H7 (cell line): ENCODE measurements around the gene GUF1. TPM values are rescaled to one million over a fixed set of nuclear protein-coding genes. Genes with fewer than 3 reads are reported as not detected.

Experiments used
- DNase-seq: peaks from one replicate; pipeline ENCODE4 v3.0.0; 2012
- H3K27me3 ChIP-seq: 2 replicates; pipeline ENCODE4 v1.6.0; 2011; ENCODE audit warnings: mild to moderate bottlenecking, low read length; ENCODE audit not compliant: control insufficient read depth, insufficient read depth
- H3K36me3 ChIP-seq: replicated peaks from 2 replicates; pipeline ENCODE4 v1.5.1; 2011; ENCODE audit warnings: low read length; ENCODE audit not compliant: control insufficient read depth, insufficient read depth
- H3K4me3 ChIP-seq: 2 replicates; pipeline ENCODE4 v1.5.1; 2011; ENCODE audit warnings: low read depth, mild to moderate bottlenecking, control low read depth, low read length, moderate library complexity; ENCODE audit not compliant: insufficient read depth
- total RNA-seq: library from RNA; depleted of rRNA; stranded (reverse); fragments of >200 nt; shearing (Covaris generic); gene quantifications from 2 replicates; pipeline ENCODE4 v1.2.3, GENCODE V29; 2014; rRNA removed

GUF1 gene, protein sequence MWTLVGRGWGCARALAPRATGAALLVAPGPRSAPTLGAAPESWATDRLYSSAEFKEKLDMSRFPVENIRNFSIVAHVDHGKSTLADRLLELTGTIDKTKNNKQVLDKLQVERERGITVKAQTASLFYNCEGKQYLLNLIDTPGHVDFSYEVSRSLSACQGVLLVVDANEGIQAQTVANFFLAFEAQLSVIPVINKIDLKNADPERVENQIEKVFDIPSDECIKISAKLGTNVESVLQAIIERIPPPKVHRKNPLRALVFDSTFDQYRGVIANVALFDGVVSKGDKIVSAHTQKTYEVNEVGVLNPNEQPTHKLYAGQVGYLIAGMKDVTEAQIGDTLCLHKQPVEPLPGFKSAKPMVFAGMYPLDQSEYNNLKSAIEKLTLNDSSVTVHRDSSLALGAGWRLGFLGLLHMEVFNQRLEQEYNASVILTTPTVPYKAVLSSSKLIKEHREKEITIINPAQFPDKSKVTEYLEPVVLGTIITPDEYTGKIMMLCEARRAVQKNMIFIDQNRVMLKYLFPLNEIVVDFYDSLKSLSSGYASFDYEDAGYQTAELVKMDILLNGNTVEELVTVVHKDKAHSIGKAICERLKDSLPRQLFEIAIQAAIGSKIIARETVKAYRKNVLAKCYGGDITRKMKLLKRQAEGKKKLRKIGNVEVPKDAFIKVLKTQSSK
- 21.9 and 30.4 TPM in 2 replicates for total RNA-seq

DNA sequence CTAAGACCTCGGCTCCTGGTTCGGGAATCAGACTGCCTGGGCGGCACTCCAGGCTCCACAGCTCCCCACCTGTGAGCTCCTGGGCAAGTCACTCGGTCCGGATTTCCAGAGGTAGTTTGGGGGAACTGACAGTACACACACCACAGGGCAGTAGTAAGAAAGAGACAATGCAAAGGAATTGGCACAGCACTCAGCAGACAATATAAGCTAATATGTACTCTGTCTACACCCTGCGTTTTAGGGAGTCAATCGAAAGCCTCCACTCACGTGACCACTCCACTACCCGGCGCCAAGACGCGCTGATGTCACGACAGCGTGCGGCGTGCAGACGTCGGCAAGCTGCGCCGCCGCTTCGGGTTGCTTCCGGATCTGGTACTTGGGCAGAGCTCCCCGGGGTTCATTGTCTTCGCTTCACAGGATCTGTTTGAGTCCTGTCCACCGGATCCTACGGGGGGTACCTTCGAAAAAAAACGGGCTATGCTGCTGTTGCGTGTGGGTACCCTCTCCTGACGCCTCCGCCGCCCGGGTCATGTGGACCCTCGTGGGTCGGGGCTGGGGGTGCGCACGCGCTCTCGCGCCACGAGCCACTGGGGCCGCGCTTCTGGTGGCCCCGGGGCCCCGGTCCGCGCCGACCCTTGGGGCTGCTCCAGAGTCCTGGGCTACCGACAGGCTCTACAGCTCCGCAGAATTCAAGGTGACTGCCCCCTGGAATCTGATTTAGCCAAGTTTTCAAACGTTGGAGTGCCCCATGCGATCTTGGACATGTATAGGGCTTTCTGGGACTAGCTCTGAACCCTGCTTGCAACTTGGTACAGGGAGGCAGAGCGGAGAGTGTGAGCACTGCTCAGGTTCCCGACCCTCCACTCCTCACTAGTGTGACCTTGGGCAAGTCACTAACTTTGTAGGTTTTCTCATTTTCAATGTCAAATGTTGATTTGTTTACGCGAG, at the start of gene GUF1:
TSS of gene GUF1 (plus strand) at position 327 of the 948 bp plus-strand sequence. CDS start at position 530, 203 bp downstream.
- no peaks in the 10 kb centered on the region for H3K27me3 ChIP-seq
- 0 out of 2 replicates have a peak, but pooled peaks cover 1% of the 10 kb centered on the region for H3K36me3 ChIP-seq
- peak within 1 kb of the TSS; percentile 78 for H3K4me3 ChIP-seq
- DNase-seq: peak; percentile 79

DNA sequence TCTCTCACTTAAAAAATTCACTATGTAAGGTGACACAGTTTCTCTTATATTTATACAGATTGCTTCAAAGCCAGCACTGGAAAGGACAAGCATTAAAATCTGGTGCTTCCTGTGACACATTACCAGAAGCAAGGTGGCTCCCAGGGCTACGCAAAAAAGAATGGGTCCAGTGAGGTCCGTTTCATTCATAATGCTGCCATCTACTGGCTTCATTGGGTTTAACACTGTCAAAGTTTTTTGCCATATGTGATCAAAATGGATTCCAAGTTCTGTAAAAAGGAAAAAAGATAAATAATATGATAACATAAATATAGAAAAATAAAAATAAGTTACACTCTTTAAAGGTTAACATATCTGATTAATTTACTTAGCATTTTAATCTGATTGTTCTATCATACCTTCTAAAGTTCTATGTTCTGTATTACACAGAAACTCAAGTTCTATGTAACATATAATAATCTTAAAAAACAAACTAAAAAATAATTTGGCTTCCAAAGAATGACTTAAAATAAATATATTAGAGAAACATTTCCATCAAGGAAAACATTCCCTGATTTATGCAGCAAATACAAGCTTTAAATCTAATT, 48.8 kb upstream of the GUF1 start:
- Histone ChIP-seq H3K27me3 (no peaks in the 10 kb centered on the region), H3K4me3 (no peak overlapping the region), H3K36me3 (no peaks in the 10 kb centered on the region)
- peak; percentile 30 for DNase-seq

DNA sequence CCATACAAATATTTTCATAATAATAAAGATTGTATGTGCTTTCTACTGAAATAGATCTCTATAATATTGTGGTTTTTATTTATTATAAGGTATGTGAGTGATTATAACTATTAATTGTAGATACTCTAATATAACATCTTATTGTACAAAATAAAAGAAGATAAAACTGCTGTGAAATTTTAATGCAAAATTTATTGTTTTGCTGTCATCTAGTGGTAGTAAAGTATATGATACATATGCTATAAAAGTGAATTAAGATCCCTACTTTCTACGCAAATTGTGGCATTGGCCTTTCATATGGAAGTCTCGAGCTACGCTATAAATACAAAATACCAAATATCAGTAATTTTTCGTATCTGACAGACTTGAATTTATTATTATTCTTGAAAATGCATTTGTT, 46.1 kb upstream of the GUF1 start:
- no peak for DNase-seq
- no peak overlapping the region for H3K4me3 ChIP-seq
- no peaks in the 10 kb centered on the region for H3K36me3 ChIP-seq
- H3K27me3 ChIP-seq: no peaks in the 10 kb centered on the region

DNA sequence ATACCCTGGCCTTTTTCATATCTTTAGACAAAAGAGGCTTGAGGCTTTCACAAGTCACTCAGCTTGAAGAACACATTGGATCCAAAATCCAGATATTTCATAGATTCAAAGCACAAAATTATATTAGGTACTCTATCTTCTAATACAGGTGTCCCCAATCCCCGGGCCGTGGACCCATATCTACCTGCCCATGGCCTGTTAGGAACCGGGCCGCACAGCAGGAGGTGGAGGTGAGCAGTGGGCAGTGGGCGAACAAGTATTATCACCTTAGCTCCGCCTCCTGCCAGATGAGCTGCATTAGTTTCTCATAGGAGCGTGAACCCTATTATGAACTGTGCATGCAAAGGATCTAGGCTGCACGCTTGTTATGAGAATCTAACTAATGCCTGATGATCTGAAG, 45.5 kb upstream of the GUF1 start:
- H3K36me3 ChIP-seq: no peaks in the 10 kb centered on the region
- H3K27me3 ChIP-seq: no peaks in the 10 kb centered on the region
- no peak overlapping the region for H3K4me3 ChIP-seq
- no peak for DNase-seq

DNA sequence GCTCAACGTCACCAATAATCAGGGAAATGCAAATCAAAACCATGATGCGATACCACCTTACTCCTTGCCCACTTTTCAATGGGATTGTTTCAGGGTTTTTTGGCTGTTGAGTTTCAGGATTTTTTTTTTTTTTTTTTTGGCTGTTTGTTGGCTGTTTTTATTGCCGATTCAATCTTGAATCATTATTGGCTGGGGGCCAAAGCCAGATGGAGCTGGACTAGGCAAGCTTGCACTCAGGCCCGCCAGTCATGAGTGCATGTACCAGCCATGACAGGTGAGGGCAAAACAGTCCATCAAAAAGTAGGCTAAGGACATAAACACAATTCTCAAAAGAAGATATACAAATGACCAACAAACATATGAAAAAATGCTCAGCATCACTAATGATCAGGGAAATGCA, 40.1 kb upstream of the GUF1 start:
- no peak for DNase-seq
- H3K4me3 ChIP-seq: no peak overlapping the region

DNA sequence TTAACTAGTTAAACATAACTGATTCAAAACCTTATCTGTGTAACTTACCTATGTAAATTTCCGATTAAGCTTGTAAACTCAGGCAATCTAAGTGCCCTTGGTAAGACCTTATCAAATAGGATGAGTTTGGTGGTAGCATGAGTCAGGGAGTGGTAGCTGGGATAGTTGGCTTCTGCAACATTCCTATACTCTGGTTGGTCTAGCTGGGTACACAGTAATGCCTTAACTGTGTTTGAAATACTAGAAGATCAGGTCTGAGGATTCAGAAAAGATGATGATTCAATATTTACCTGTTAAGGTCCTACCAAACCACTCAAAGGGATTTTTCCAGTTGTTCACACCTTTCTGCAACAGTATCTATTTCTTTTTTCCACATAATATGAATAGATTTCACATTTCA, 32.1 kb upstream of the GUF1 start:
- Histone ChIP-seq H3K27me3 (no peaks in the 10 kb centered on the region), H3K36me3 (no peaks in the 10 kb centered on the region), H3K4me3 (no peak overlapping the region)
- no peak for DNase-seq

More for the DNA sequence above, 40.1 kb upstream of the GUF1 start:
- H3K27me3 ChIP-seq: no peaks in the 10 kb centered on the region
- H3K36me3 ChIP-seq: no peaks in the 10 kb centered on the region

DNA sequence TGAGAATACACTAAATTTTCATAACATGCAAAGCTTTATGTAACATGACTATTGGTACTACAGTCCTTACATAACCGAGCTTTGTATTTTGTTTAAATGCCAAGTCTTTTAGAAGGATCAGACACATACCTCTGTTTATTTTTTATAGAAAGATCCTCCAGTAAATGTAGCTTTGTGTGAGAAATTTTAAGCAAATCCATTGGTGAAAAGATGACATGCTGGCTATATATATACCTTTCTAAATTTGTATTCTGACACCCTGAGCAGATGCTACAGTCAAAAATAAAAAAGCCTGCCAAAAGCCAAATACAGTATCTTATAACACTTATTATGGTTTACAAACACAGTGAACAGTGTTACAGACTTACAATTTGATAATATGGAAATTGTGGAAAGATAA, 26.8 kb upstream of the GUF1 start, which contains the start of gene YIPF7:
TSS of gene YIPF7 (minus strand) at position 201 of the 400 bp plus-strand sequence. CDS start 1,525 bp downstream, outside the sequence.
- no peak within 1 kb of the TSS for H3K4me3 ChIP-seq
- H3K27me3 ChIP-seq: no peaks in the 10 kb centered on the region
- H3K36me3 ChIP-seq: no peaks in the 10 kb centered on the region
- no peak for DNase-seq

DNA sequence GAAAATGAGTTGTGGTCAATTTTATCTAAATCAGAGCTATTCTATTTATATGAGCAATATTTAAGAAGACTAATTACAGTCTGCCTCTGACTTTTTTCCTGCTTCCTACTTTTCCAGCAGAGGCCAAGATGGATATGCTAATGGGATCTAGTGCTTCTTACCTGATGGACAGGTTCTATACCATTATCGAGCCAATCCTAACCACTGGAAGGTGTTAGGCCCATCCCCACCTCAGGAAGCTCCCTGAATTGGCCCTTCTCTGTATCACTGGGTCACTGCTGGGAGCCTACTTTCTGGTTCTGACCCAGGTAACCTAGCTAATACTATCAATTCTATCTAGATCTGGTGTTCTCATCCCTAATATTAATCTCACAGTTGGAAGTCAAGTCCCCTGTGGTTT, 26.2 kb upstream of the GUF1 start:
- DNase-seq: peak; percentile 5
- H3K36me3 ChIP-seq: no peaks in the 10 kb centered on the region
- no peaks in the 10 kb centered on the region for H3K27me3 ChIP-seq
- no peak overlapping the region for H3K4me3 ChIP-seq

DNA sequence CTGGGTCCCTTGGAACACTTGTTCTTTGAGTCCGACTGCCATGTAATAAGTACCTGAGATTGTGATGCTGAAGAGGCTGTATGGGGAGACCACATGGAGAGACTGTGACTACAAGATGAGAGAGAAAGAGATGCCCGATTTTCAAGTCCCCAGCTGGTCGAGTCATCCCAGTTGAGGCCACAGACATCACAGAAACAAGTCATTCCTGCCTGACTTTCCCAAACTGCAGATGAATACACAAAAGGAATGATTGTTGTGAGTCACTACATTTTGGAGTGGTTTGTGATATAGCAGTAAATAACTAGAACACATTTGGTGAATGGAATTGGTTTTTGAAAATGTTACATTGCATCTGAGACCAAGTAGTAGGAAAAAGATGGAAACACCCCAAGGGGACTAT, 17.8 kb upstream of the GUF1 start:
- no peak for DNase-seq
- H3K27me3 ChIP-seq: no peaks in the 10 kb centered on the region
- no peaks in the 10 kb centered on the region for H3K36me3 ChIP-seq
- no peak overlapping the region for H3K4me3 ChIP-seq

DNA sequence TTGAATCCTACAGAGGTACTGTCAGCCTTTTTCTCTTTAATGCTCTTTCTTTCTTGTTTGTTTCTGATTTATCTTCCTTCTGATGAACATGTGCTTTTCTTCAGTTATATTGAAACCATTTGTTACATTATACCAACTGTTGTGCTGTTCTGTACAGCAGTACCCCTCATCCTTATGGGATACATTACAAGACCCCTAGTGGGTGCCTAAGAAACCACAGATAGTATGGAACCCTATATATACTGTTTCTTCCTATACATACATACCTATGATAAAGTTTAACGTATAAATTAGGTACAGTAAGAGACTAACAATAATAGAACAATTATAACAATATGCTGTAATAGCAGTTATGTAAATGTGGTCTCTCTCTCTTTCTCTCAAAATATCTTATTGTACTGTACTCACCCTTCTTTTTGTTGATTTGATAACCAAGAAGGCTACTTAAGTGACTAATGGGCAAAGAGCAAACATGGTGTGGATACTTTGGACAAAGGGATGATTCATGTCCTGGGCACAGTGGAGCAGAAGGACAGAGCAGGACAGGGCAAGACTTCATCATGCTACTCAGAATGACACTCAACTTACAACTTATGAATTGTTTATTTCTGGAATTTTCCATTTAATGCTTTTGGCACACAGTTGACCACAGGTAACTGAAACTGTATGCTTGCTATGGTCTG, 16.1 kb upstream of the GUF1 start:
- no peaks in the 10 kb centered on the region for H3K27me3 ChIP-seq
- H3K4me3 ChIP-seq: no peak overlapping the region
- DNase-seq: no peak
- no peaks in the 10 kb centered on the region for H3K36me3 ChIP-seq

DNA sequence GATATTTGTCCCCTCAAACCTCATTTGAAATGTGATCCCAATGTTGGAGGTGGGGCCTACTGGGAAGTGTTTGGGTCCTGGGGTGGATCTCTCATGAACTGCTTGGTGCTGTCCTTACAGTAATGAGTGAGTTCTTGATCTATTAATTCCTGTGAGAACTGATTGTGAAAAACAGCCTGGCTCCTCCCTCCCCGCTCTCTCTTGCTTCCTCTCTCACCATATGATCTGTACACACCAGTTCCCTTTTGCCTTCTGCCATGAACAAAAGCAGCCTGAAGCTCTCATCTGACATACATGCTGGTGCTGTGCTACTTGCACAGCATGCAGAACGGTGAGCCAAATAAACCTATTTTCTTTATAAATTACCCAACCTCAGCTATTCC, 15.6 kb upstream of the GUF1 start:
- no peaks in the 10 kb centered on the region for H3K27me3 ChIP-seq
- no peaks in the 10 kb centered on the region for H3K36me3 ChIP-seq
- no peak overlapping the region for H3K4me3 ChIP-seq
- no peak for DNase-seq

DNA sequence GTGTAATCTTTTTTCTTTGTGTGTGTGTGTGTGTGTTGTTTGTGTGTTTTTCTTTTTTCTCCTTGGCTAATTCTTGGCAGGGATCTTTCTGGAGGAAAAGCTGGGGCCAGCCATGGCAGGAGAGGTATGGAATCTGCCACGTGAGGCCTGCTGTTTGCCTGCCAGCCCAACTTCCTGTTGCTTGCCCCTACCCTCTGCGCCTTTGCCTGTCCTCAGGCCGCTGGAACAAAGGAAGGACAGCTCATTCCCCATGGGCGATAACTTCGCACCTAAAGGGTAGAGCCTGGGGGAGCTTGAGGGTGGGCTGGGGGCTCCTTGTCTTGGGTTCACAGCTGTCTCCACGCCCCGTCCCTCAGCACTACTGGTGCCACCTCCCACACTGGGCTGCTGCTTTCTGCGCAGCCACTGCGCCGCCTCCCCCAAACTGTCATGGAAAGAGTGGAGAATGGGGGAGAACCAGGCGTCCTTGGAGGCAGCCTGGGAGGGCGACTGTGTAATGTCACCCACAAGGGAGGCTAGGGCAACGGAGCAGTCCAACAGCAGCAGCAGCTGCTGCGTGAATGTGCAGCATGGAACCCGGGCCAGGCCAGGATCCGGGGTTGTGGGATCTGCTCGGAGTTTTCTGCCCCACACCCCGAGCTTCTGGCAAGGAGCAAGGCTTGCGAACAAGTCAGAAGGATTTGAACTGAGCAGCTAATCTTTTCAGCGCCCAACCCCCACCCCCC, 14.5 kb upstream of the GUF1 start:
- no peak overlapping the region for H3K4me3 ChIP-seq
- H3K36me3 ChIP-seq: no peaks in the 10 kb centered on the region
- no peak for DNase-seq
- H3K27me3 ChIP-seq: no peaks in the 10 kb centered on the region

DNA sequence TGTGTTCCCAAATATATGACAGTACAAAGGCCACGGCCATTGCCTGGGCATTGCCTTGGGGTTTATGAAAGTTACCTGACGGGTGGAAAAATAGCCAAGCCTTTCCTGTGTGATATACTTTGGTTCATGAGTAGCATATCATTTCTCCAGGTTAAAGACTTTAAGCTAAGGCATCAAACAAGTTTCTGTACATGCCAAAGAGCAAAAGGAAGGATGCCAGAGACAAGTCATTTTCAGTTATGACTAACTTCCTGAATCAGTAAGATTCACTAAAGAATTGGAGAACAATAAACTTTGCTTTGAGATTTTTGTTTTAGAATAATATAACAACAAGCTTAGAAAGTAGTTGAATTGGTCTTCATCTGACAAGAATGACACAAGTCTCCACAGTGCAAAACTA, 9.7 kb upstream of the GUF1 start:
- Histone ChIP-seq H3K27me3 (no peaks in the 10 kb centered on the region), H3K4me3 (no peak overlapping the region), H3K36me3 (no peaks in the 10 kb centered on the region)
- DNase-seq: no peak
